Activated naive CD8-positive, alpha-beta T cell (primary cell): ENCODE results near the gene RPP14.

ENCODE experiments used
- H3K27ac Mint-ChIP-seq: one replicate; pipeline ENCODE4 v1.8.0; 2021; ENCODE audit warnings: mixed read lengths
- H3K27me3 Mint-ChIP-seq: one replicate; pipeline ENCODE4 v1.8.0; 2021; ENCODE audit warnings: mixed read lengths
- H3K36me3 Mint-ChIP-seq: one replicate; pipeline ENCODE4 v1.8.0; 2021; ENCODE audit warnings: mixed read lengths
- H3K4me1 Mint-ChIP-seq: one replicate; pipeline ENCODE4 v1.8.0; 2021; ENCODE audit warnings: low read depth, mixed read lengths
- H3K4me3 Mint-ChIP-seq: one replicate; pipeline ENCODE4 v1.8.0; 2021; ENCODE audit warnings: mild to moderate bottlenecking, mixed read lengths
- H3K9me3 Mint-ChIP-seq: one replicate; pipeline ENCODE4 v1.8.0; 2021; ENCODE audit warnings: low read depth, mixed read lengths

The RPP14 gene

DNA sequence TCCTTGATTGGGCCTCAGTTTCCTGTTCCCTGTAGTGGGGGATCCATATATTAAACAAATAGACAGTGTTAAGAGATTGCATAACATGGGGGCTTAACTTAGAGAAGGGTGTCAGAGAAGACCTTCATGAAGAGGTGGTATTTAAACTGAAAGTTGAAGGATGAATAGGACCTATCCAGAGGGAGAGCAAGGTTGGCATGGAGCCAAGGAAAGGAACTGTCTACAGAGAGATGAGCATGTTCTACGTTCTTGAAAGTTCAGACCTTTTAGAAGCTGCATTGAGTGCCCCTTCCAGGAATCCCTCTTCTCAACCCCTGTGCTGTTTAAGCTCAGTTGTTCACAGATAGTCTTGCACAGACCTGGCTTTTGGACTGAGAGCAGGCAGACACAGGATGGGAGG is 2.7 kb downstream of the RPP14 start:
- Mint-ChIP-seq H3K4me3 (peak overlapping the region; percentile 100), H3K27me3 (no peaks in the 10 kb centered on the region), H3K9me3 (no peaks in the 10 kb centered on the region), H3K4me1 (peaks cover 38% of the 10 kb centered on the region), H3K36me3 (peaks cover 8% of the 10 kb centered on the region), H3K27ac (peak overlapping the region; percentile 99)

DNA sequence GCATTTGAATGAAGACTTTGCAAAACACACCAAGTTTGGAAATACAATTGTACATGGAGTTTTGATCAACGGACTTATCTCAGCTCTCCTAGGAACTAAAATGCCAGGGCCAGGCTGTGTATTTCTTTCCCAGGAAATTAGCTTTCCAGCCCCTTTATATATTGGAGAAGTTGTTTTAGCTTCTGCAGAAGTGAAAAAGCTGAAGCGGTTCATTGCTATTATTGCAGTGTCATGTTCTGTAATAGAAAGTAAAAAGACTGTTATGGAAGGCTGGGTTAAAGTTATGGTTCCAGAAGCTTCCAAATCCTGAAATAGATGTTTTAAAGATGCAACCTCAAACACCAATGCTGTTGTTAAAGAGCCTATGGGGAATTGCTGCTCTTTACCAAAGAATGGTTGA is 11.8 kb downstream of the RPP14 start:
- peaks cover 2% of the 10 kb centered on the region for H3K4me1 Mint-ChIP-seq
- no peak overlapping the region for H3K4me3 Mint-ChIP-seq
- H3K27me3 Mint-ChIP-seq = no peaks in the 10 kb centered on the region
- no peak overlapping the region for H3K27ac Mint-ChIP-seq
- peaks cover 3% of the 10 kb centered on the region for H3K36me3 Mint-ChIP-seq
- H3K9me3 Mint-ChIP-seq = no peaks in the 10 kb centered on the region

DNA sequence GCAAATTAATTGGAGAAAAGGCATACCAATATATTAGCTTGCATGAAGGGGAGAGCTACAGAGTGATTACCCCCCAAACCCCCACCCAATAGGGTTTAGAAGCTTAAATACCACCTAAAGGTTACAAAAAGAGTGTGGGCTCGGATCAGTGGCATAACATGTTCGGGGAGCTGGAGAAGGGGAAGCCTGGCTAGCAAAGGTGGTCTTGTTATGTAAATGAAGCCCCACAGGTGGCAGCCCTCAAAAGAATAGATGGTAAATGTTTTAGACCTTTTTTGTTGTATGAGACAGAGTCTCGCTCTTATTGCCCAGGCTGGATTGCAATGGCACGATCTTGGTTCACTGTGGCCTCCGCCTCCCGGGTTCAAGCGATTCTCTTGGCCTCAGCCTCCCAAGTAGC is 15.7 kb downstream of the RPP14 start:
- H3K9me3 Mint-ChIP-seq = no peaks in the 10 kb centered on the region
- H3K27me3 Mint-ChIP-seq = no peaks in the 10 kb centered on the region
- no peak overlapping the region for H3K4me3 Mint-ChIP-seq
- no peak overlapping the region for H3K27ac Mint-ChIP-seq
- H3K4me1 Mint-ChIP-seq = peaks cover 30% of the 10 kb centered on the region
- H3K36me3 Mint-ChIP-seq = no peaks in the 10 kb centered on the region

DNA sequence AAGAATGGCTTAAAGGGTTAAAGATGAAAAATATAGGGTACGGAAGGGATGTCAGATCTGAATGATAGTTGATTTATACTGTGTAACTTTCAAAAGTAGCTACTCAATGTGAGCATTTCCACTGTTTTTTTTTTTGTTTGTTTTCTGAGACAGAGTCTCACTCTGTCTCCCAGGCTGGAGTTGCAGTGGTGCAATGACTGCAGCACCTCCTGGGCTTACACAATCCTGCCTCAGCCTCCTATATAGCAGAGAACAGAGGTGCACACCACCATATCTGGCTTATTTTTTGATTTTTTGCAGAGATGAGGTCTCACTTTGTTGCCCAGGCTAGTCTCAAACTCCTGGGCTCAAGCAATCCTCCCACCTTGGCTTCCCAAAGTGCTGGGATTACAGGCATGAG is 16.7 kb downstream of the RPP14 start:
- no peak overlapping the region for H3K4me3 Mint-ChIP-seq
- no peaks in the 10 kb centered on the region for H3K9me3 Mint-ChIP-seq
- no peaks in the 10 kb centered on the region for H3K27me3 Mint-ChIP-seq
- peaks cover 30% of the 10 kb centered on the region for H3K4me1 Mint-ChIP-seq
- no peaks in the 10 kb centered on the region for H3K36me3 Mint-ChIP-seq
- peak overlapping the region; percentile 94 for H3K27ac Mint-ChIP-seq

DNA sequence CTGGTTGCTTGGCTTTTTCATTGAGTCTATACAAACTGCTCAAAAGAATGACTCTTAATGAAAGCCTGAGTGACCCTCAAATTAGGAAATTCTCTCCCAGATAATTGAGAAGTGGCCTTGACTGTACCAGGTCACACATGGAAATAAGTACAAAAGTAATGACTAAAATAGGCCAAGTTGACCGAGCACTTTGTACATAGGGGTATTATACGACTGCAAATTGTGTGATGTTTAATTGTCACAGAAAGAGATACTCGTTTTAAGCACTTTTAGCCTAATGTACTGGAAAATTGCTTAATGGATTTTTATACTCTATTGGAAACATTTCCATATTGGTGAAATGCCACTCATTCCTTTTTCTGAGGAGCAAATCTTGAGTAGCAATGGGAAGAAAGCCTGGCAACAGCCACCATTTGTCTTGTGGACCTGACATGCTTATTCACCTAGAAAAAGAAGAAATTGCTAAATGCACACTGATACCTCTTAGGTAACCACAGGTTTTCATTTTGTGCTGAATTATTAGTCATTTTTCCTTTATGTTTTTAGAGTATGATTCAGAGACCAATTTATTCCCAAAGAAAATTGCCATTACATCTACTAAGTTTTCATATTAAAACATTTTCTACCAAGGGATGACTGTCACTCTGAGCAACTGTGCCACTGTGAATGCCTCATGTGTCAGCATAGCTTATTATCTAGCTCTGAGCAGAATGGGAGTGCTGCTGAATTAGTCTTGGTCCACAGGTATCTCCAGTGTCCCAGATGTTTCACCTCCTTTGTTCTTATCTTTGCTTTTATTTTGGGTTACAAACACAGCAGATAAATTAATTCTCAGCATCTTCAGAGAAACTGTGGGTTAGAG is 17.7 kb downstream of the RPP14 start:
- H3K27ac Mint-ChIP-seq = peak overlapping the region; percentile 94
- no peaks in the 10 kb centered on the region for H3K9me3 Mint-ChIP-seq
- H3K27me3 Mint-ChIP-seq = no peaks in the 10 kb centered on the region
- peak overlapping the region; percentile 55 for H3K4me3 Mint-ChIP-seq
- peaks cover 30% of the 10 kb centered on the region for H3K4me1 Mint-ChIP-seq
- H3K36me3 Mint-ChIP-seq = no peaks in the 10 kb centered on the region

DNA sequence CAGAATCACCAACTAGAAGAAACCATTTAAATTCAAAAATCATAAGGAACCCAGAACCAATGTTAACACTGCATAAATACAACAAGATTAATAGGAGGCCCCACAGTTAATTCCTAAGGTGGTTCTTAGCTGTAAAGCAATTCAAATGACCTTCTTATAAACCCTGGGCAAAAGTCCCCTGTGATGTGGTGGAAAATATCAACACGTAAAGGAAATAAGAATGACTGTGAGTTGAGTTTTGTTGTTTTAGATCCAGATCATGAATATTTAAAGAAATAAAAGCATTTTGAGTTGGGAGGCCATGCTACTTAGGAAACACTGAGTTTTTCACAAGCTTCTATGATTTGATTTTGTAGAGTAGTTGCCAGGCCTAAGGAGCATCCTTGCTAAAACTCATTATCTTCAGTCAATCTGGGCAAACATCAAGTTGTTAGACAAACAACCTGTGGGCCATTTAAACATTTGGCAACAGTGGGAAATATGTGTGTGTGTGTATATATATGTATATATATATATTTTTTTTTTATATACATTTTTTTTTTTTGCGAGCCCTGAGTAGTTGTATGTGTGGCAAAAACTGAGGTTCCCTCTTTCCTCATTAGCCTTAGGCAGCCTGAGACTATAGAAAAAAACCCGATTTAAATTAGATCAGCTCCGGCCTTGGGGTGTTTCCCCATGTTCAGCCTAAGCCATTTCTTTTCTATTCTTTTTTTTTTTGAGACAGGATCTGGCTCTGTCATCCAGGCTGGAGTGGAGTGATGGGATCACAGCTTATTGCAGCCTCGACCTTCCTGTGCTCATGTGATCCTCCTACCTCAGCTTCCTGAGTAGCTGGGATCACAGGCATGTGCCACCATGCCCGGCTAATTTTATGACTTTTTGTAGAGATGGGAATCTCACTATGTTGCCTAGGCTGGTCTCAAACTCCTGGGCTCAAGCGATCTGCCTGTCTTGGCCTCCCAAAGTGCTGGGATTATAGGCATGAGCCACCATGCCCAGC is 18.6 kb downstream of the RPP14 start:
- Mint-ChIP-seq H3K4me3 (peak overlapping the region; percentile 55), H3K36me3 (no peaks in the 10 kb centered on the region), H3K4me1 (peaks cover 30% of the 10 kb centered on the region), H3K9me3 (no peaks in the 10 kb centered on the region), H3K27ac (peak overlapping the region; percentile 94), H3K27me3 (no peaks in the 10 kb centered on the region)

DNA sequence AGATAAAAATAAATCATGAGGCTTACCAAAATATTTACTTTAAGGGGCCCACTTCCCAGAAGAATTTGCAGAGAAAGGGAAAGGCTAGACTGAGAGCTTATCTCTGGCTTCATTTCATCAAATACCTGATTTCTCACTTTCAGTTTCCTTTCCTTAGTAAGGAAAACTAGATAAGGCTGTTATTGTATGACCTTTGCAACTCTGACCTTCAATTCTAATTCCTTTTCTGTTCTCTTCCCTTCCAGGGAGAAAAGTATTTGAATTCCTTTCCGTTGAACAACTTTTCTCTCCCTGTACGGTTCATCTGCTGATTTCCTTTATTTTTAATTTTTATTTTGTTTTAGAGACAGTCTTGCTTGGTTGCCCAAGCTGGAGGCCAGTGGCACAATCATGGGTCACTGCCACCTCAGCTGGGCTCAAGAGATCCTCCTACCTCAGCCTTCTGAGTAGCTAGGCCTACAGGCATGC is 19.5 kb downstream of the RPP14 start:
- Mint-ChIP-seq H3K4me3 (peak overlapping the region; percentile 13), H3K4me1 (peaks cover 30% of the 10 kb centered on the region), H3K27ac (peak overlapping the region; percentile 84), H3K36me3 (no peaks in the 10 kb centered on the region), H3K9me3 (no peaks in the 10 kb centered on the region), H3K27me3 (no peaks in the 10 kb centered on the region)

DNA sequence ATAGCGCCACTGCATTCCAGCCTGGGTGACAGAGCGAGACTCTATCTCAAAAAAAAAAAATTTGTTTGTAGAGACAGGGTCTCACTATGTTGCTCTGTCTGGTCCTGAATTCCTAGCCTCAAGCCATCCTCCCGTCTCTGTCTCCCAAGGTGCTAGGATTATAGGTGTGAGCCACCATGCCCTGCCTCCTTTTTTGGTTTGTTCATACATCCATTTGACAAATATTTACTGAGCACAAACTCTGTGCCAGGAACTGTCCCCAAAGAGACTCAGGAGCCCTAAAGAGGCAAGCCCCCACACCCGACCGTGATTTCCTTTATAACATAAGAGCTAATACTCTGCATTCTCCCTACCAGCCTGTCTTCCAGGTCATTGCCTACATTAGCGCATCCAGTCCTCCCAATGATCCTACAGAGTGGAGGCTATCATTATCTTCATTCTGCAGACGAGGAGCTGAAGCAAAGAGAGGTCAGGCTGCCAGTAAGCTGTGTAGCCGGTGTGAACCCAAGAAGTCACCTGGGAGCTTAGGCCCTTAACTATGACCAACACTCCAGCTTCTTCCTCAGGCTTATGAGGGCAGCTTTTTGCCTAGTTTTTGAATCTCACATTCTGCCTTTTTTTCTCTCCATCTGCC is 20.3 kb downstream of the RPP14 start:
- no peak overlapping the region for H3K4me3 Mint-ChIP-seq
- H3K27ac Mint-ChIP-seq = peak overlapping the region; percentile 28
- no peaks in the 10 kb centered on the region for H3K36me3 Mint-ChIP-seq
- no peaks in the 10 kb centered on the region for H3K9me3 Mint-ChIP-seq
- H3K4me1 Mint-ChIP-seq = peaks cover 30% of the 10 kb centered on the region
- no peaks in the 10 kb centered on the region for H3K27me3 Mint-ChIP-seq

DNA sequence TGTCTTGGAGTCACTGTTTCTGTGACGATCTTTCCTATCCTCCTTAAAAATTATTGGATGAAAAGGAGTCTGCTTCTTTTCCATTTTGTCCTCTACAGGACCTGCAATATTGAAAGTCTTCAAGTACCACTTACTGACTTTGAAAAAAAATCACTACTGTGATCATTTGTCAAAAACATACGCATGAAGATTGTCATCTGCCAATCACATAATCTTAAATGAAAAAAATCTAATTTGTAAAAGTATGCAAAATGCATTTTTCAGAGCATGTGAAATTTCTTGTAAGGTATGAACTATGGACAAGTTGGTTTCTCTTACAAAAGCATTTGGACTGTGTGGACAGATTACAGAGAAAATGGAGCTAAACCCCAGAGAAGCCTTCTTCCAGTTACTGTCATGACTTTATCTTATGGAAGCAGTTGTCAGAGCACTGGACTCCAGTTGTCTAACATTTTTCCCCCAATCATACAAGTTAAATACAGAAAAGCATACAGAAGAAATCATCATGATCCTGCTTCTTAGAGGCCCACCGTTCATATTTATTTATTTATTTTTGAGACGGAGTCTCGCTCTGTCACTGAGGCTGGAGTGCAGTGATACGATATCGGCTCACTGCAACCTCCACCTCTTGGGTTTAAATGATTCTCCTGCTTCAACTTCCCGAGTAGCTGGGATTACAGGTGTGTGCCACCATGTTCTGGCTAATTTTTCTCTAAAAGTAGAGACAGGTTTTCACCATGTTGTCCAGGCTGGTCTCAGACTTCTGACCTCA is 23.3 kb downstream of the RPP14 start:
- Mint-ChIP-seq H3K27me3 (no peaks in the 10 kb centered on the region), H3K27ac (no peak overlapping the region), H3K4me3 (no peak overlapping the region), H3K36me3 (no peaks in the 10 kb centered on the region), H3K4me1 (peaks cover 32% of the 10 kb centered on the region), H3K9me3 (no peaks in the 10 kb centered on the region)

DNA sequence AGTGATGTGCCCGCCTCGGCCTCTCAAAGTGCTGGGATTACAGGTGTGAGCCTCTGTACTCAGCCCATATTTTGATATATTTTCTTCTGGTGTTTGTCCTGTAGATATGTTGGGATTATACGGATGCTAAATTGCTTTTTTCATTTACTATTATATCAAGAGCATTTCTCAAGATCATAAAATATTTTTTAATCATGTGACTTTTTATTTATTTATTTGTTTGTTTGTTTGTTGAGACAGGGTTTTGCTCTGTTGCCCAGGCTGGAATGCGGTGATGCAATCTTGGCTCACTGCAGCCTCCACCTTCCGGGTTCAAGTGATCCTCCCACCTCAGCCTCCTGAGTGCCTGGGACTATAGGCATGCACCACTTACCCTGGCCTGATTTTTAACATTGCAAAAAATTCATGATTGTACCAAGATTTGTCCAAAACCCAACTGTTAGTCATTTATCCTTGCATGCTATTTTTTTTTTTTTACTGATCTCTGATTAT is 23.9 kb downstream of the RPP14 start:
- H3K27me3 Mint-ChIP-seq = no peaks in the 10 kb centered on the region
- no peaks in the 10 kb centered on the region for H3K36me3 Mint-ChIP-seq
- peak overlapping the region; percentile 24 for H3K27ac Mint-ChIP-seq
- no peak overlapping the region for H3K4me3 Mint-ChIP-seq
- H3K9me3 Mint-ChIP-seq = no peaks in the 10 kb centered on the region
- peaks cover 33% of the 10 kb centered on the region for H3K4me1 Mint-ChIP-seq

DNA sequence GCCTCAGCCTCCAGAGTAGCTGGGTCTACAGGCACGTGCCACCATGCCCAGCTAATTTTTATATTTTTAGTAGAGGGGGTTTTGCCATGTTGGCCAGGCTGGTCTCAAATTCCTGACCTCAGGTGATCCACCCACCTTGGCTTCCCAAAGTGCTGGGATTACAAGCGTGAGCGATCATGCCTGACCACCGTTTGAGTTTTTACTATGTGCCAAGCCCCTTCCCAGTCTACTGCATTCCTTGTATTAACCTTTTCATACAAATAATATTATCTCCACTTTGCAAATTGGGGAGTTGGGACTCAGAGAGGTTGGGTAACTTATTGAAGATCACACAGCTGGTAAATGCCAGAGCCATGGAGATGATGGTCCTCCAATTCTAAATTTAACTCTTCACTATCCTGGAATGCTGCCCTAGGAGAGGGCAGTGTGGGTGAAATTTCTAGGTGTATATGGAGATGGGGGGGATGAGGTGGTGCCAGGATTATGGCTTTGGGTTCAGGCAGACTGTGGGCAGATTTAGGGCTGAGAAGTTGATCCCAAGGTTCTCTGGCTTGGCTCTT is 25.6 kb downstream of the RPP14 start:
- Mint-ChIP-seq H3K4me3 (peak overlapping the region; percentile 74), H3K4me1 (peaks cover 37% of the 10 kb centered on the region), H3K27ac (peak overlapping the region; percentile 87), H3K27me3 (no peaks in the 10 kb centered on the region), H3K9me3 (no peaks in the 10 kb centered on the region), H3K36me3 (peaks cover 7% of the 10 kb centered on the region)

DNA sequence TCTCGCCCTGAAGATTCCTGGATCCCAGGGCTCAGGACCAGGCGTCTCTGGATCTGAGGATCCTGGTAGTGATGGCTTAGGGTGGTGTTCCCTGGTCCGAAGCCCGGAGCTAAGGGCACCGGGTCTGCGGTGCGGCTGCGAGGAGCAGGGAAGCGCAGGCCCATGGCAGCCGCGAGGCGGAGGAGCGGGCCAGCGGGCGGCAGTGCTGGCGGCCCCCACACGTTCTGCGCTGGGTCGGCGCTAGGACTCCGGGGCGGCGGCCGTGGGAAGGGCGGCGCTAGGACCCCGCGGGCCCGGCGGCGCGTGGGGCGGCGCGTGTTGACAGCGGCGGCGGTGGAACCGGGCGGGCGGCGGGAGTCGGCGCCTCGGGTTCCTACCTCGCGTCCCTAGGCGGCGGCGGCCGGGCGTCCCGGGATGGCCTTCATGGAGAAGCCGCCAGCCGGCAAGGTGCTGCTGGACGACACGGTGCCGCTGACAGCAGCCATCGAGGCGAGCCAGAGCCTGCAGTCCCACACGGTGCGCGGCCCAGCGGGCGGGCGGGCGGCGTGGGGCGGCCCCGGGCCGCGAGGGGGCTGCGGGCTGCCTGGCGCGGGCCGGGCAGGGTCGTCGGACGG is 26.6 kb downstream of the RPP14 start, which contains the start of gene PXK:
PXK (plus strand) TSS at position 318 of the 614 bp plus-strand sequence; CDS start at position 415, 97 bp downstream.
- H3K4me3 Mint-ChIP-seq = peak within 1 kb of the TSS; percentile 99
- peak within 1 kb of the TSS; percentile 95 for H3K27ac Mint-ChIP-seq
- H3K9me3 Mint-ChIP-seq = no peaks in the 10 kb centered on the region
- H3K4me1 Mint-ChIP-seq = peaks cover 42% of the 10 kb centered on the region
- no peaks in the 10 kb centered on the region for H3K27me3 Mint-ChIP-seq
- H3K36me3 Mint-ChIP-seq = peaks cover 7% of the 10 kb centered on the region

DNA sequence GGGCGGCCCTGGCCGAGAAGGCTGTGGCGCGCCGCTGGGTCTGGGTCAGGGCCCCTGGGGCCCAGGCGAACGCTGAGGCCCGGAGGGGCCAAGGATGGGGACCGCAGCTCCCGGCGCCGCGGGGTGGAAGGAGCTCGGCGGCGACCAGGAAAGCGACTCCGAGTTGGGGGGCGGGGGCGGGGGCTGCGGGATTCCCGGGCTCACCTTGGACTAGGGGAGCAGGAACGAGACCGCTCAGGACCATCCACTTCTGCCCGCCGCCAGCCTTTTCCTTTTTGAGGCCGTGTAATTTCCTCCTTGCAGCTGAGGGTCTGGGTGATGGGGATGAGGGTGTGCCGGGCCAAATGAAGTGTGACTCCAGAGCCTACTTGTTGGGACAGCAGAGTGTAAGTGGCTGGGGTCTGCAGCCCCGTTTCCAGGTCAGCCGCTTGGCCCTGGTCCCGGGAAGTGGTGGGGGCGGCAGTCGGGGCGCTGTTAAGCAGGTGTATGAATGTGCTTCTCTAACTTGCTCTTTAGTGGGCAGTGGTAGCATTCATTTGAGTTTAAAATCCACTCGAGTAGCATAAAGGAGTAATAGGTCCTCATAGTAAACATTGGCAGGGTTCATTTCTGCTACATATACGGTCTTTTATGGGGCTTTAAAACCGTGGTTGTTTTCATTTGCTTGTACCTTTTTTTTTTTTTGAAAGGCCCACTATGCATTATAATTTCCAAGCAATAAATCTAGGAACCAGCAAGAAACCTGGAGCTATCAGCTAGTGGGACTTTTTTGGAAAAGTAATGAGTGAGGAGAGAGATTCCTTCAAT is 27.4 kb downstream of the RPP14 start:
- peaks cover 42% of the 10 kb centered on the region for H3K4me1 Mint-ChIP-seq
- H3K36me3 Mint-ChIP-seq = peaks cover 7% of the 10 kb centered on the region
- no peaks in the 10 kb centered on the region for H3K27me3 Mint-ChIP-seq
- peak overlapping the region; percentile 99 for H3K4me3 Mint-ChIP-seq
- no peaks in the 10 kb centered on the region for H3K9me3 Mint-ChIP-seq
- peak overlapping the region; percentile 95 for H3K27ac Mint-ChIP-seq
